AG09319 (cell line): ENCODE data around the gene CLEC16A.

Experiments used
- DNase-seq: peaks from one replicate; pipeline ENCODE4 v3.0.0-alpha.2; 2010; ENCODE audit warnings: low read depth; ENCODE audit errors: extremely low read depth
- TF ChIP-seq, protein P1 (sequence below): IDR thresholded peaks from 2 replicates; pipeline ENCODE4 v1.5.1; 2011; ENCODE audit warnings: low read depth, mild to moderate bottlenecking, inconsistent platforms, low read length, moderate library complexity

The CLEC16A gene

DNA sequence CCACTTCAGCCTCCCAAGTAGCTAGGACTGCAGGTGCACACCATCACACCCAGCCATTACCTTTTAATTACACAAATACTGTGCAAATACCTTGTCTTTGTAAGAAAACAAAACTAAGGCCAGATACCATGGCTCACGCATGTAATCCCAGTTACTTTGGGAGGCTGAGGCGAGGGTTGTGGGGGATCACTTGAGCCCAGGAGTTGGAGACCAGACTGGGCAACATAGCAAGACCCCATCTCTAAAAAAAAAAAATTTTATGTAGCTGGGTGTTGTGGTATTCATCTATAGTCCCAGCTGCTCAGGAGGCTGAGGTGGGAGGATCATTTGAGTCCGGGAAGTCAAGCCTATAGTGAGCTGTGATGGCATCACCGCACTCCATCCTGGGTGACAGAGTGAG lies 151.6 kb downstream of the CLEC16A start:
- TF ChIP-seq, protein P1, sequence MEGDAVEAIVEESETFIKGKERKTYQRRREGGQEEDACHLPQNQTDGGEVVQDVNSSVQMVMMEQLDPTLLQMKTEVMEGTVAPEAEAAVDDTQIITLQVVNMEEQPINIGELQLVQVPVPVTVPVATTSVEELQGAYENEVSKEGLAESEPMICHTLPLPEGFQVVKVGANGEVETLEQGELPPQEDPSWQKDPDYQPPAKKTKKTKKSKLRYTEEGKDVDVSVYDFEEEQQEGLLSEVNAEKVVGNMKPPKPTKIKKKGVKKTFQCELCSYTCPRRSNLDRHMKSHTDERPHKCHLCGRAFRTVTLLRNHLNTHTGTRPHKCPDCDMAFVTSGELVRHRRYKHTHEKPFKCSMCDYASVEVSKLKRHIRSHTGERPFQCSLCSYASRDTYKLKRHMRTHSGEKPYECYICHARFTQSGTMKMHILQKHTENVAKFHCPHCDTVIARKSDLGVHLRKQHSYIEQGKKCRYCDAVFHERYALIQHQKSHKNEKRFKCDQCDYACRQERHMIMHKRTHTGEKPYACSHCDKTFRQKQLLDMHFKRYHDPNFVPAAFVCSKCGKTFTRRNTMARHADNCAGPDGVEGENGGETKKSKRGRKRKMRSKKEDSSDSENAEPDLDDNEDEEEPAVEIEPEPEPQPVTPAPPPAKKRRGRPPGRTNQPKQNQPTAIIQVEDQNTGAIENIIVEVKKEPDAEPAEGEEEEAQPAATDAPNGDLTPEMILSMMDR, result no peak
- no peak for DNase-seq

DNA sequence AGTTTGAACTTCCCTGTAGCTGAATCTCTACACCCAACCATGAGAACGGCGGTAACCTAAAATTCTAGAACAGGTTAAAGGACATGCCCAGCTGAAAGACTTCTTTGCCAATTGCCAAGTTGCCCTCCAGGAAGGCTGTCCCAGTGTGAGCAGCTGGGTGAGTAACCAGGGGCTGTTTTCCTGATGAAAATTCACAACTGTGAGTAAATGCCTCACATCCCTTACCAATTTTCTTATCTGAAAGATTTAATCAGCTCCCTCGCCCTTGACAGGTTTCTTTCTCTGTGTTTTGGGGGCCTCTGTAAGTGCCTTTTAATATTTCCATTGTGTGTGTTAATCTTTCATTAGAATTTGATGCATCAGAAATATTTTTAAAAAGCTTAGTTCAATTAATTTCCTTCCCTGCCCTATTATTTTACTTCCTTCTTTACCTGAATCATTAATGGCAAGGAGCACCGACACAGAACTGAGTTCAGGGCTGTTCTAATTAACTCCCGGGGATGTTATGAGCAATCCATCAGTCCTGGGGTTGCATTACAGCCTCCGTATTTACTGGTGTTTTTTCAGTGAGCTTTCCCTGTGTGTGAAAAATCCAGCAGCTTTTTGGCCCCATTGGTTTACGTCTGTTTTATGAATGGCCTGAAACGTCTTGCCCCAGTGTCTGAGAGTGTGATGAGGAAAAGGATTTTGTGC lies 152.9 kb downstream of the CLEC16A start:
- TF ChIP-seq, protein P1, result no peak
- DNase-seq, result no peak

DNA sequence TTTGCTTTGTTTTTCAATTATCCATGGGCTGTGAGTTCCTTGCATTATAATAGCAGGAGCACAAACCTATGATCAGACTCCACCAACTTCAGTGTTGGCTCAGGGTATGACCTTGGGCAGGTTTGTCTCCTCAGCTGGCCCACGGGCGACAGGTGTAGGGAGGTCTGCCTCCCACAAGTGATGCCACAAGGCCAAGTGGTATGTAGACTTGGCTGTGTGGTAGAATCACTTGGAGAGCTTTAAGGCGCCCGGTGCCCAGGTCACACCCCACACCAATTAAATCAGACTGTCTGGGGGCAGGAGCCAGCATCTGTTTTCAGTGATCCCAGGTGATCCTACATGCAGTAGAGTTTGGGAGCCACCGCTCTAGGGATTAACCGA lies 153.4 kb downstream of the CLEC16A start:
- no peak for DNase-seq
- TF ChIP-seq, protein P1, result no peak

DNA sequence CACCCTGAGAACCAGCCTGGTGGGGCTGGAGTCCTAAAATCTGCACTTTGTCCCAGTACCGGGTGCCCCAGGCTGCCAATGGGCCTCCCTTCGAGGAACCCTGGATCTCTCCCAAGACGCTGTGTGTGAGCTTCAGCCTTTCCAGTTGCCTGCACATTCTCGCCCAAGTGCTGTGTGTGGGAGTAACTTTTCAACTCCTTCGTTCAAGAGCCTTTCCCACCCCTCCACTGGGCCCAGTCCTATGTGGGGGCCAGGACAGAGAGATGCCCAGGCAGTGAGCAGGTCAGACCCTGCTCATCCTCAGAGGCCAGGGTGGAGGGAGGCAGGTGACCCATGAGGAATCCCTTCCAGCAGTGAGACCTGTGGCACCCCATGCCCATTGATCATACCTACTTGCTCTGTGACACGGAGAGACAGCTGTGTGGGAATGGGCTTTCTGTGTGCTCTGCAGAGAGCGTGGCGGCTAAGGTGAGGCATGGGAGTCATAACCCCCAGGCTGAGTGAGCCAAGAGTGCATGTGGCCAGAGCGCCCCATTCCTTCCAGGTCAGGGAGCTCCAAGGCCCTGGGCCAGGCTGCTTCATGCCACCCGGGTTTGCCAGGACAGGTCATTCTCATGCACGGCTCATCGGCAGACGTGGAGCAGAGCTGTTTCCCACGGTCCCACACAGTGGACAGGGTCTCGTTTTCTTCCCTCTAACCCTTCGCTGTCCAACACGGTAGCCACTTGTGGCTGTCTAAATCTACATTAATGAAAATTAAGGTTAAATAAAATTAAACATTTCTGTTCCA lies 154.4 kb downstream of the CLEC16A start:
- TF ChIP-seq, protein P1, result no peak

DNA sequence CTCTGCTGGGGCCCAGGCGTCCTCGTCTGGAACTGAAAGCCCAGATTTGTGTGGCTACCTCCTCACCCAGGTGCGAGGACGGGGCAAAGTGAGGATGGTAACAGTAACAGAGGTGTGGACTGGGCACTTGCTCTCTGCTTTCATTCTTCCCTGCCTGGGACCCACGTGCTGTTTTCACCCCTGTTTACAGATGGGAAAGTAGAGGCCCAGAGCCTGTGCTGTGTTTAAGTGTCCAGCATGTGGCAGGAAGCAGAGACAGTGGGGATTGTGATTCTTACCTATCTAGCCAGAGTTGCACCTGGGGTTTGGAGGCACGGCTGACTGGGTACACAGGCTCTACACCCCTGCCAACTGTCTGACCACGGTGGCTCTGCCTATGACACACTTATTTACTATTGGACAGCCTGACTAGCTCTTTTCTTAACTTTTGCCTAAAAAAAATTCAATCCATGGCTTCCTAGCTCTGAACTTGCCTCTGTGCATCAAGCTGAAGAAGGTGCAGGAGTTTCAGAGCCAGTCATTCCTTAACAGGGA lies 155.4 kb downstream of the CLEC16A start:
- no peak for DNase-seq
- TF ChIP-seq, protein P1, result no peak

More for the DNA sequence above, 154.4 kb downstream of the CLEC16A start:
- no peak for DNase-seq

DNA sequence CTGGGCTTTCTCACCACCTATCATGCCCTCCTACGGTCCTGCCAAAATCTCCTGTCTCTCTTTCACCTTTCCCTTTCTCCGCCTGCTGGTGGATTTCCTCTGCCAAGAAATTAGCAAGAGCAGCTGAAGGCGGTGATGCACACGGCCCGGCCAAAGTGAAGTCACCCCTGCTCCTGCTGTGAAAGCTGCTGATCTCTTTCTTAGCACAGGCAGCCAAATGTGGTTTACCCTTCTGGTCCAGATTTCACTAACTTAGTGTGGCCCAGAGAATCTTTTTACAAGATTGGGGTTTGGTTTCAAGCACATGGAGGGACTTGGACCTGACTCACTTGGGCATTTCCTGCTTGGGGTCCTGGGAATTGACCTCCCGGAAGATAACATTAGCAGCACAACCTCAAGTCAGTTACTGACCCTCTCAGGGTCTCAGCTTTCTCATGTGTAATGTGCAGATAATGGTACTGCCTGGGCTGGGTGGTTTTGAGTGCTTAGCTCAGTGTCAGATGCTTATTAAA lies 155.9 kb downstream of the CLEC16A start:
- DNase-seq, result peak; percentile 74
- TF ChIP-seq, protein P1, result peak; percentile 45

DNA sequence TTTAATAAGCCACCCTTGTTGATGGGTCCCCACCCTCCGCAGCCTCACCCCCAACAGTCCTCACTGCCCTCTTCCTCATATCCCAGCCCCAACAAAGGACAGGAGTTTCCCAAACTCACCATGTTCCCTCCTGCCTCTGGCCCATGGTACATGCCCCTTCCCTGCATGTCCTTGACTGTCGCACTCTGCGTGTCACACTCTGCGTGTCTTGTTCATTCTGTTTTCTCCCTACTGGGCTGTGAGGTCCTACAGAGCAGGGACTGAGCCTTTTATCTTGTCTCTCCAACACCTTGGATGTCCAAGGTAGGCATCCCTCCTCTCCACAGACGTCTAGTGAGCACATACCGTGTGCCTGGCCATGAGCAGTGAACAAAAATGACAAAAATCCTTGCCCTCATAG lies 156.9 kb downstream of the CLEC16A start:
- TF ChIP-seq, protein P1, result no peak
- DNase-seq, result no peak
